CD8-positive, alpha-beta memory T cell (primary cell): ENCODE measurements around the gene GRIA3. TPM values are rescaled to one million over a fixed set of nuclear protein-coding genes. Genes with fewer than 3 reads are reported as not detected.

Experiments
- CTCF ChIA-PET: fragments of 350-600 bp; sonication (Branson Sonifier 250); formaldehyde crosslinking; loops from one replicate; lab custom pipeline; 2021; ENCODE audit warnings: antibody characterized with exemption; lab: Charles Lee
- POLR2A ChIA-PET: fragments of 350-600 bp; sonication (Branson Sonifier 250); formaldehyde crosslinking; loops from one replicate; lab custom pipeline; 2021; ENCODE audit warnings: antibody characterized with exemption; lab: Charles Lee
- DNase-seq, 5 donors: peaks; one replicate each; pipeline versions ENCODE4 v3.0.0 to v3.0.0-alpha.2; 2020 to 2022; ENCODE audit warnings: mixed read lengths in 1 of 5
- H3K27ac ChIP-seq: one replicate; pipeline ENCODE4 v1.7.0; 2013; ENCODE audit warnings: low read depth, mild to moderate bottlenecking, low read length, moderate library complexity
- H3K27me3 ChIP-seq: 2 replicates; pipeline ENCODE4 v1.7.0; 2013; ENCODE audit warnings: low read length, mild to moderate bottlenecking; ENCODE audit not compliant: insufficient read depth, poor library complexity, severe bottlenecking
- H3K36me3 ChIP-seq: 2 replicates; pipeline ENCODE4 v1.7.0; 2013; ENCODE audit warnings: mild to moderate bottlenecking, low read length, moderate library complexity; ENCODE audit not compliant: insufficient read depth
- H3K4me1 ChIP-seq: 2 replicates; pipeline ENCODE4 v1.7.0; 2013; ENCODE audit warnings: mild to moderate bottlenecking, low read length, moderate library complexity; ENCODE audit not compliant: insufficient read depth
- H3K4me3 ChIP-seq: 2 replicates; pipeline ENCODE4 v1.7.0; 2013; ENCODE audit warnings: mild to moderate bottlenecking, low read length
- H3K9me3 ChIP-seq: 2 replicates; pipeline ENCODE4 v1.7.0; 2013; ENCODE audit warnings: mild to moderate bottlenecking, low read length
- H3K27ac Mint-ChIP-seq, 8 donors: one replicate each; pipeline ENCODE4 v1.8.0; 2020 to 2021; ENCODE audit warnings: mixed read lengths in 8 of 8, mild to moderate bottlenecking in 6 of 8, inconsistent platforms in 3 of 8, moderate library complexity in 3 of 8
- H3K27me3 Mint-ChIP-seq, 2 donors: one replicate each; pipeline ENCODE4 v1.8.0; 2020 to 2021; ENCODE audit warnings: mixed read lengths in 2 of 2, mild to moderate bottlenecking in 1 of 2, moderate library complexity in 1 of 2
- H3K36me3 Mint-ChIP-seq, 3 donors: one replicate each; pipeline ENCODE4 v1.8.0; 2020 to 2021; ENCODE audit warnings: mixed read lengths in 3 of 3, inconsistent platforms in 1 of 3, mild to moderate bottlenecking in 1 of 3
- H3K4me1 Mint-ChIP-seq, 3 donors: one replicate each; pipeline ENCODE4 v1.8.0; 2020 to 2021; ENCODE audit warnings: mixed read lengths in 3 of 3, inconsistent platforms in 1 of 3, mild to moderate bottlenecking in 1 of 3
- H3K4me3 Mint-ChIP-seq, 7 donors: one replicate each; pipeline ENCODE4 v1.8.0; 2020 to 2021; ENCODE audit warnings: mixed read lengths in 7 of 7, mild to moderate bottlenecking in 6 of 7, moderate library complexity in 4 of 7, inconsistent platforms in 2 of 7
- H3K9me3 Mint-ChIP-seq, 5 donors: one replicate each; pipeline ENCODE4 v1.8.0; 2020 to 2022; ENCODE audit warnings: mixed read lengths in 5 of 5, mild to moderate bottlenecking in 3 of 5, moderate library complexity in 2 of 5, inconsistent platforms in 1 of 5
- polyA plus RNA-seq: library from polyadenylated mRNA; unstranded; fragments of 300-500 nt; fragmentation: Illumina TruSeq; gene quantifications from one replicate; pipeline ENCODE4 v1.2.3, GENCODE V29; 2021
- total RNA-seq, 2 experiments: library from RNA; stranded (reverse); gene quantifications; one replicate each; pipeline ENCODE4 v1.2.3, GENCODE V29; 2021

The GRIA3 gene
- total and polyA plus RNA-seq, 3 experiments from 2014 or later = 0.16 TPM; not detected in 2

GRCh38 chrX:123260920-123261418, 76.9 kb downstream of the GRIA3 start:
- ChIA-PET POLR2A (no interaction called here), CTCF (no interaction called here)
- H3K9me3 Mint-ChIP-seq = peaks cover 0 to 2% (median 1%) of the 10 kb centered on the region in 5 donors
- no peaks in the 10 kb centered on the region for H3K36me3 Mint-ChIP-seq
- no peak for DNase-seq
- H3K27me3 Mint-ChIP-seq = peaks cover 0 to 8% of the 10 kb centered on the region in 2 donors
- Histone ChIP-seq H3K27ac (no peak overlapping the region), H3K4me1 (no peaks in the 10 kb centered on the region), H3K9me3 (no peaks in the 10 kb centered on the region), H3K27me3 (no peaks in the 10 kb centered on the region), H3K4me3 (no peak overlapping the region), H3K36me3 (no peaks in the 10 kb centered on the region)
- no peaks in the 10 kb centered on the region for H3K4me1 Mint-ChIP-seq
- no peak overlapping the region for H3K4me3 Mint-ChIP-seq
- H3K27ac Mint-ChIP-seq = no peak overlapping the region

- no peak overlapping the region for H3K4me3 ChIP-seq
- H3K4me1 Mint-ChIP-seq = no peaks in the 10 kb centered on the region
- no peak overlapping the region for H3K4me3 Mint-ChIP-seq
- H3K9me3 Mint-ChIP-seq = peaks cover 0 to 2% (median 0%) of the 10 kb centered on the region in 5 donors
- H3K27me3 Mint-ChIP-seq = peaks cover 0 to 4% of the 10 kb centered on the region in 2 donors
- POLR2A ChIA-PET = no interaction called here
- no peak overlapping the region for H3K27ac Mint-ChIP-seq
- H3K4me1 ChIP-seq = no peaks in the 10 kb centered on the region
- DNase-seq = no peak
- H3K27ac ChIP-seq = no peak overlapping the region
- H3K27me3 ChIP-seq = no peaks in the 10 kb centered on the region
- CTCF ChIA-PET = no interaction called here
- no peaks in the 10 kb centered on the region for H3K9me3 ChIP-seq
- no peaks in the 10 kb centered on the region for H3K36me3 Mint-ChIP-seq
- H3K36me3 ChIP-seq = no peaks in the 10 kb centered on the region
Observed at GRCh38 chrX:123263270-123263669, 79.2 kb downstream of the GRIA3 start.

GRCh38 chrX:123263747-123264146, 79.7 kb downstream of the GRIA3 start:
- Histone ChIP-seq H3K4me1 (no peaks in the 10 kb centered on the region), H3K36me3 (no peaks in the 10 kb centered on the region), H3K4me3 (no peak overlapping the region), H3K27ac (no peak overlapping the region), H3K9me3 (no peaks in the 10 kb centered on the region), H3K27me3 (no peaks in the 10 kb centered on the region)
- no peaks in the 10 kb centered on the region for H3K36me3 Mint-ChIP-seq
- POLR2A ChIA-PET = no interaction called here
- H3K4me3 Mint-ChIP-seq = no peak overlapping the region
- H3K9me3 Mint-ChIP-seq = peaks cover 0 to 2% (median 0%) of the 10 kb centered on the region in 5 donors
- CTCF ChIA-PET = no interaction called here
- no peak overlapping the region for H3K27ac Mint-ChIP-seq
- no peaks in the 10 kb centered on the region for H3K4me1 Mint-ChIP-seq
- DNase-seq = no peak
- H3K27me3 Mint-ChIP-seq = peaks cover 0 to 4% of the 10 kb centered on the region in 2 donors

GRCh38 chrX:123267220-123267619, 83.1 kb downstream of the GRIA3 start:
- Mint-ChIP-seq H3K36me3 (no peaks in the 10 kb centered on the region), H3K4me3 (no peak overlapping the region), H3K4me1 (no peaks in the 10 kb centered on the region), H3K27me3 (peaks cover 0 to 2% of the 10 kb centered on the region in 2 donors), H3K9me3 (peaks cover 0 to 2% (median 0%) of the 10 kb centered on the region in 5 donors), H3K27ac (no peak overlapping the region)
- ChIA-PET POLR2A (no interaction called here), CTCF (no interaction called here)
- Histone ChIP-seq H3K27me3 (no peaks in the 10 kb centered on the region), H3K4me3 (no peak overlapping the region), H3K4me1 (no peaks in the 10 kb centered on the region), H3K36me3 (no peaks in the 10 kb centered on the region), H3K9me3 (no peaks in the 10 kb centered on the region), H3K27ac (no peak overlapping the region)
- no peak for DNase-seq

GRCh38 chrX:123271902-123272301, 87.8 kb downstream of the GRIA3 start:
- no peak for DNase-seq
- H3K9me3 ChIP-seq = no peaks in the 10 kb centered on the region
- H3K4me3 Mint-ChIP-seq = no peak overlapping the region
- no peak overlapping the region for H3K4me3 ChIP-seq
- ChIA-PET CTCF (no interaction called here), POLR2A (no interaction called here)
- H3K27ac ChIP-seq = no peak overlapping the region
- H3K36me3 Mint-ChIP-seq = no peaks in the 10 kb centered on the region
- H3K27me3 Mint-ChIP-seq = peaks cover 0 to 2% of the 10 kb centered on the region in 2 donors
- H3K27ac Mint-ChIP-seq = no peak overlapping the region
- H3K36me3 ChIP-seq = no peaks in the 10 kb centered on the region
- no peaks in the 10 kb centered on the region for H3K27me3 ChIP-seq
- H3K4me1 Mint-ChIP-seq = no peaks in the 10 kb centered on the region
- H3K4me1 ChIP-seq = no peaks in the 10 kb centered on the region
- peaks cover 0 to 2% (median 0%) of the 10 kb centered on the region in 5 donors for H3K9me3 Mint-ChIP-seq

- ChIA-PET CTCF (no interaction called here), POLR2A (no interaction called here)
- no peak overlapping the region for H3K27ac ChIP-seq
- no peaks in the 10 kb centered on the region for H3K27me3 ChIP-seq
- H3K4me1 ChIP-seq = no peaks in the 10 kb centered on the region
- no peaks in the 10 kb centered on the region for H3K36me3 Mint-ChIP-seq
- no peaks in the 10 kb centered on the region for H3K4me1 Mint-ChIP-seq
- no peaks in the 10 kb centered on the region for H3K36me3 ChIP-seq
- no peaks in the 10 kb centered on the region for H3K9me3 ChIP-seq
- no peak overlapping the region for H3K27ac Mint-ChIP-seq
- no peak overlapping the region for H3K4me3 ChIP-seq
- H3K9me3 Mint-ChIP-seq = peaks cover 0 to 2% (median 0%) of the 10 kb centered on the region in 5 donors
- peaks cover 0 to 2% of the 10 kb centered on the region in 2 donors for H3K27me3 Mint-ChIP-seq
- no peak overlapping the region for H3K4me3 Mint-ChIP-seq
- no peak for DNase-seq
Observed at GRCh38 chrX:123272630-123273029, 88.6 kb downstream of the GRIA3 start.

- peaks cover 0 to 4% (median 0%) of the 10 kb centered on the region in 5 donors for H3K9me3 Mint-ChIP-seq
- ChIA-PET POLR2A (no interaction called here), CTCF (no interaction called here)
- Histone ChIP-seq H3K9me3 (no peaks in the 10 kb centered on the region), H3K36me3 (no peaks in the 10 kb centered on the region), H3K27ac (no peak overlapping the region), H3K4me1 (no peaks in the 10 kb centered on the region), H3K4me3 (no peak overlapping the region), H3K27me3 (no peaks in the 10 kb centered on the region)
- no peaks in the 10 kb centered on the region for H3K36me3 Mint-ChIP-seq
- peaks cover 0 to 2% of the 10 kb centered on the region in 2 donors for H3K27me3 Mint-ChIP-seq
- no peaks in the 10 kb centered on the region for H3K4me1 Mint-ChIP-seq
- H3K27ac Mint-ChIP-seq = no peak overlapping the region
- DNase-seq = no peak
- H3K4me3 Mint-ChIP-seq = no peak overlapping the region
Observed at GRCh38 chrX:123274796-123275195, 90.7 kb downstream of the GRIA3 start.

GRCh38 chrX:123277347-123277746, 93.3 kb downstream of the GRIA3 start:
- DNase-seq = no peak

More at GRCh38 chrX:123277347-123277746, 93.3 kb downstream of the GRIA3 start:
- H3K4me1 ChIP-seq = no peaks in the 10 kb centered on the region
- ChIA-PET CTCF (no interaction called here), POLR2A (no interaction called here)
- Mint-ChIP-seq H3K4me1 (no peaks in the 10 kb centered on the region), H3K4me3 (no peak overlapping the region), H3K27ac (no peak overlapping the region), H3K9me3 (peaks cover 0 to 4% (median 0%) of the 10 kb centered on the region in 5 donors), H3K27me3 (peaks cover 0 to 5% of the 10 kb centered on the region in 2 donors), H3K36me3 (no peaks in the 10 kb centered on the region)
- H3K9me3 ChIP-seq = no peaks in the 10 kb centered on the region
- no peak overlapping the region for H3K4me3 ChIP-seq
- no peaks in the 10 kb centered on the region for H3K36me3 ChIP-seq
- no peak overlapping the region for H3K27ac ChIP-seq
- no peaks in the 10 kb centered on the region for H3K27me3 ChIP-seq
